Stimulated activated CD8-positive, alpha-beta memory T cell treated with anti-CD3 and anti-CD28 coated beads, Interleukin-12 subunit alpha, Interleukin-12 subunit beta, amount 100 ng/mL, for 4 hours (primary cell): Measurements from ENCODE around the gene HIBCH.
"Not testable (repeated sequence)": the region's sequence is repeated elsewhere in the genome, so short reads cannot be mapped to it uniquely, and the experiment has no call there.

Source experiments
- DNase-seq: peaks from one replicate; pipeline ENCODE4 v3.0.0-alpha.2; 2020; ENCODE audit warnings: low read depth

Gene HIBCH

GRCh38 chr2:190308031-190308430, 11.6 kb downstream of the HIBCH start:
- no peak for DNase-seq

GRCh38 chr2:190304404-190304803, 15.2 kb downstream of the HIBCH start:
- no peak for DNase-seq

GRCh38 chr2:190303647-190304046, 16.0 kb downstream of the HIBCH start:
- no peak for DNase-seq

GRCh38 chr2:190302052-190302451, 17.6 kb downstream of the HIBCH start:
- DNase-seq: no peak

GRCh38 chr2:190301032-190301431, 18.6 kb downstream of the HIBCH start:
- no peak for DNase-seq

- DNase-seq: not testable (repeated sequence)
Measured at GRCh38 chr2:190297880-190298279, 21.7 kb downstream of the HIBCH start.

GRCh38 chr2:190283783-190284182, 35.8 kb downstream of the HIBCH start:
- no peak for DNase-seq

- DNase-seq: no peak
Measured at GRCh38 chr2:190280565-190281350, 38.9 kb downstream of the HIBCH start.

GRCh38 chr2:190279256-190280134, 40.1 kb downstream of the HIBCH start:
- not testable (repeated sequence) for DNase-seq

GRCh38 chr2:190277234-190278112, 42.2 kb downstream of the HIBCH start:
- no peak for DNase-seq

- DNase-seq: no peak
Measured at GRCh38 chr2:190272457-190272842, 47.2 kb downstream of the HIBCH start.

GRCh38 chr2:190271783-190272456, 47.7 kb downstream of the HIBCH start:
- no peak for DNase-seq

- DNase-seq: no peak
Measured at GRCh38 chr2:190270298-190270697, 49.3 kb downstream of the HIBCH start.

- not testable (repeated sequence) for DNase-seq
Measured at GRCh38 chr2:190269699-190270098, 49.9 kb downstream of the HIBCH start.

- no peak for DNase-seq
Measured at GRCh38 chr2:190267302-190267701, 52.3 kb downstream of the HIBCH start.

- no peak for DNase-seq
Measured at GRCh38 chr2:190266314-190266713, 53.3 kb downstream of the HIBCH start.

- DNase-seq: no peak
Measured at GRCh38 chr2:190261851-190262250, 57.8 kb downstream of the HIBCH start.

GRCh38 chr2:190256087-190256486, 63.5 kb downstream of the HIBCH start:
- DNase-seq: no peak

GRCh38 chr2:190255676-190256075, 64.0 kb downstream of the HIBCH start:
- no peak for DNase-seq

- no peak for DNase-seq
Measured at GRCh38 chr2:190254063-190254850, 65.4 kb downstream of the HIBCH start.

- no peak for DNase-seq
Measured at GRCh38 chr2:190250421-190250820, 69.2 kb downstream of the HIBCH start.
